OCI-LY7 (cell line): ENCODE results near the gene PAWR.

Experiments
- EZH2phosphoT487 ChIP-seq: fragments of 200-600 bp; sonication (generic); IDR thresholded peaks from 2 replicates; pipeline ENCODE4 v1.6.1; 2018; ENCODE audit warnings: low read depth, borderline replicate concordance, mild to moderate bottlenecking, mixed run types, antibody characterized with exemption, low read length, moderate library complexity, mixed read lengths
- TF ChIP-seq, protein P1 (sequence below): fragments of 200-600 bp; sonication (generic); conservative IDR thresholded peaks from 2 replicates; pipeline ENCODE4 v1.5.1; 2014; ENCODE audit warnings: mild to moderate bottlenecking, antibody characterized with exemption, low read length, moderate library complexity, mixed read lengths

DNA sequence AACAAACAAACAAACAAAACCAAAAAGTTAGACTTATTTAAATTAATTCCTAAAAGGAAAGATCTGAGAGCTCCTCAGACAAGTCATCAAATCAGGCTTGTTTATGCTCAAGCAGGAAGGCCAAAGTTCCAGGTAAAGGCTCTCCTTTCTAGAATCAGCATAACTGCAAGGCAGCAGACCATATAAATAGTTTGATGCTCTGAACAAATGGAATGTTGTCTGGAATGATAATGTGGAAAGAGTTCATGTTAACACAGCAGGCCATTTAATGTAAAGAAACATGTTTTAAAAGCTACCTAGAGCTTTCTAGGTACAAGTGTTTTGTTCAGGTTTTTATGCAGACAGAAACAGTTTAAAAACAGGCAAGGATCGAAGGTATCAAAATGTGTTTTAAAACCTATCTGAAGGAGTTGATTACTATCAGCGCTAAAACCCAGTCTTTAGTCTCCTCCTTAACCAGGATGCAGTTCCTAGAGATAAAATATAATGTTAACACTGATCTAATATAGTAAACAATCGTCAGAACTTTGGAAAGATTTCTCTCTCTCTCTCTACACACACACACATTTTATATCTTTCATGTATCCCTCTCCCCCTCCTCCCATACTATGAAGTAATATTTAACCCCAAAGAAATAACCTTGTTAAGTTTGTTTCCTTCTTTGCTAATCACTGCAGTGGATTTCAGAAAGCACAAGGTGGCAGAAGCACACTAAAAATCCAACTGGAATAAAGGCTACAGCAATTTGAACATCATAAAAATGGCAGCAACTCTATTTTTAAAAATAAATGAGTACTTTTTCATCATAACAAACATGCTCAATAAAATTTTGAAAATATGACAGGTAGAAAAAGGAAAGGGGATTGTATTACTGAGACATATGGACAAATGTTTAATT, 135.5 kb downstream of the PAWR start:
- TF ChIP-seq, protein P1, sequence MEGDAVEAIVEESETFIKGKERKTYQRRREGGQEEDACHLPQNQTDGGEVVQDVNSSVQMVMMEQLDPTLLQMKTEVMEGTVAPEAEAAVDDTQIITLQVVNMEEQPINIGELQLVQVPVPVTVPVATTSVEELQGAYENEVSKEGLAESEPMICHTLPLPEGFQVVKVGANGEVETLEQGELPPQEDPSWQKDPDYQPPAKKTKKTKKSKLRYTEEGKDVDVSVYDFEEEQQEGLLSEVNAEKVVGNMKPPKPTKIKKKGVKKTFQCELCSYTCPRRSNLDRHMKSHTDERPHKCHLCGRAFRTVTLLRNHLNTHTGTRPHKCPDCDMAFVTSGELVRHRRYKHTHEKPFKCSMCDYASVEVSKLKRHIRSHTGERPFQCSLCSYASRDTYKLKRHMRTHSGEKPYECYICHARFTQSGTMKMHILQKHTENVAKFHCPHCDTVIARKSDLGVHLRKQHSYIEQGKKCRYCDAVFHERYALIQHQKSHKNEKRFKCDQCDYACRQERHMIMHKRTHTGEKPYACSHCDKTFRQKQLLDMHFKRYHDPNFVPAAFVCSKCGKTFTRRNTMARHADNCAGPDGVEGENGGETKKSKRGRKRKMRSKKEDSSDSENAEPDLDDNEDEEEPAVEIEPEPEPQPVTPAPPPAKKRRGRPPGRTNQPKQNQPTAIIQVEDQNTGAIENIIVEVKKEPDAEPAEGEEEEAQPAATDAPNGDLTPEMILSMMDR, result peak; percentile 70
- no peak for TF ChIP-seq EZH2phosphoT487
